Stomach (tissue), 4 donors: ENCODE data around the gene BCL6B.

ENCODE experiments used
- POLR2A ChIP-seq, 4 donors: fragments of 450-650 bp; IDR thresholded peaks; one replicate each; pipeline ENCODE4 v1.6.1; 2016; ENCODE audit warnings: antibody characterized with exemption in 4 of 4, control low read depth in 2 of 4, mild to moderate bottlenecking in 1 of 4, moderate library complexity in 1 of 4
- TF ChIP-seq, protein P1 (sequence below), 7 experiments: fragments of 450-650 bp in 4 of 7; fragments of 200-600 bp in 3 of 7; sonication (generic) in 3 of 7; IDR thresholded peaks; one replicate each; pipeline ENCODE4 v1.5.1; 2016 to 2019; ENCODE audit warnings: antibody characterized with exemption in 7 of 7, control low read depth in 2 of 7, mild to moderate bottlenecking in 1 of 7

DNA sequence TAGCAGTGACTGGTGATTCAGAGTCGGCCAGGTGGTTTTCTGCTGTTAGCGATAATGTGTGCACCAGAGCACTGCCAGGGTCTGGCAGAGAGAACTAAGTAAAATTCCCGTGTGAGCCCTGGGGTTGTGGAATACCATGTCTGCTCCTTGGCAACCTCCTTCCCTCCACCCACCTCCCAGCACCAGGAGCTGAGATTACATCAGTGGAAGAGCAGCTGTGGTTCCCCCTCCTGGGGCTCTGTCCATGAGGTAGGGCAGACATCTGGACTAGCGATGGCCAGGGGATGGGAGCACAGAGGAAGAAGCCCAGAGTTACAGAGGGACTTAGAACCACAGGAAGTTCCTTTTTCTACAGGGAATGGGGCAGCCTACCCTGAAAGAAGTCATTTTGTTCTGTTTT, 41.4 kb downstream of the BCL6B start:
- TF ChIP-seq, protein P1, sequence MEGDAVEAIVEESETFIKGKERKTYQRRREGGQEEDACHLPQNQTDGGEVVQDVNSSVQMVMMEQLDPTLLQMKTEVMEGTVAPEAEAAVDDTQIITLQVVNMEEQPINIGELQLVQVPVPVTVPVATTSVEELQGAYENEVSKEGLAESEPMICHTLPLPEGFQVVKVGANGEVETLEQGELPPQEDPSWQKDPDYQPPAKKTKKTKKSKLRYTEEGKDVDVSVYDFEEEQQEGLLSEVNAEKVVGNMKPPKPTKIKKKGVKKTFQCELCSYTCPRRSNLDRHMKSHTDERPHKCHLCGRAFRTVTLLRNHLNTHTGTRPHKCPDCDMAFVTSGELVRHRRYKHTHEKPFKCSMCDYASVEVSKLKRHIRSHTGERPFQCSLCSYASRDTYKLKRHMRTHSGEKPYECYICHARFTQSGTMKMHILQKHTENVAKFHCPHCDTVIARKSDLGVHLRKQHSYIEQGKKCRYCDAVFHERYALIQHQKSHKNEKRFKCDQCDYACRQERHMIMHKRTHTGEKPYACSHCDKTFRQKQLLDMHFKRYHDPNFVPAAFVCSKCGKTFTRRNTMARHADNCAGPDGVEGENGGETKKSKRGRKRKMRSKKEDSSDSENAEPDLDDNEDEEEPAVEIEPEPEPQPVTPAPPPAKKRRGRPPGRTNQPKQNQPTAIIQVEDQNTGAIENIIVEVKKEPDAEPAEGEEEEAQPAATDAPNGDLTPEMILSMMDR (IDR thresholded peaks at IDR 0.05), result no peak
- no peak for TF ChIP-seq POLR2A (IDR thresholded peaks at IDR 0.05)
